PC-9 (cell line): ENCODE results near the gene RPTOR. TPM values are rescaled to one million over a fixed set of nuclear protein-coding genes. Genes with fewer than 3 reads are reported as not detected.

Experiments
- BruUV-seq: library from RNA; stranded (reverse); fragments of 400-500 nt; replicated peaks from 2 replicates; lab custom pipeline; 2021; lab: Mats Ljungman, UMichigan
- CTCF ChIA-PET: fragments of 300-600 bp; sonication (Branson Sonifier 250); formaldehyde crosslinking; loops from one replicate; lab custom pipeline; 2022; ENCODE audit warnings: antibody characterized with exemption; lab: Charles Lee
- POLR2A ChIA-PET: fragments of 300-600 bp; sonication (Branson Sonifier 250); formaldehyde crosslinking; loops from one replicate; lab custom pipeline; 2022; ENCODE audit warnings: antibody characterized with exemption; ENCODE audit not compliant: unreplicated experiment; lab: Charles Lee
- DNase-seq, 2 experiments: peaks; one replicate each; pipeline versions ENCODE4 v3.0.0 to v3.0.0-alpha.2; 2015 to 2022; ENCODE audit warnings: mixed read lengths in 1 of 2
- H2AFZ ChIP-seq: fragments of 200-600 bp; sonication (generic); 2 replicates; pipeline ENCODE4 v1.8.1; 2017; ENCODE audit warnings: antibody characterized with exemption
- H3F3A ChIP-seq: fragments of 200-600 bp; sonication (generic); 2 replicates; pipeline ENCODE4 v1.8.1; 2017; ENCODE audit warnings: antibody characterized with exemption, mild to moderate bottlenecking, low read depth; ENCODE audit not compliant: insufficient read depth
- H3K27ac ChIP-seq: fragments of 200-600 bp; sonication (generic); 2 replicates; pipeline ENCODE4 v1.6.1; 2016; ENCODE audit warnings: mixed run types
- H3K27me3 ChIP-seq: fragments of 200-600 bp; sonication (generic); 2 replicates; pipeline ENCODE4 v1.6.1; 2016; ENCODE audit warnings: low read depth, mixed run types; ENCODE audit not compliant: insufficient read depth
- H3K36me3 ChIP-seq: fragments of 200-600 bp; sonication (generic); 2 replicates; pipeline ENCODE4 v1.6.1; 2016; ENCODE audit warnings: low read depth, mixed run types
- H3K4me1 ChIP-seq: fragments of 200-600 bp; sonication (generic); replicated peaks from 2 replicates; pipeline ENCODE4 v1.6.1; 2016; ENCODE audit warnings: mixed run types; ENCODE audit not compliant: insufficient read depth
- H3K4me2 ChIP-seq: fragments of 200-600 bp; sonication (generic); 2 replicates; pipeline ENCODE4 v1.6.1; 2017; ENCODE audit warnings: mixed run types
- H3K4me3 ChIP-seq: fragments of 200-600 bp; sonication (generic); 2 replicates; pipeline ENCODE4 v1.6.1; 2016; ENCODE audit warnings: mixed run types
- H3K79me2 ChIP-seq: fragments of 200-600 bp; sonication (generic); 2 replicates; pipeline ENCODE4 v1.6.1; 2017; ENCODE audit warnings: low read depth, mixed run types
- H3K9me2 ChIP-seq: fragments of 200-600 bp; sonication (generic); 2 replicates; pipeline ENCODE4 v1.8.1; 2017; ENCODE audit warnings: mild to moderate bottlenecking; ENCODE audit not compliant: insufficient read depth
- H3K9me3 ChIP-seq: fragments of 200-600 bp; sonication (generic); 2 replicates; pipeline ENCODE4 v1.8.1; 2016; ENCODE audit warnings: low read depth; ENCODE audit not compliant: insufficient read depth
- H4K20me1 ChIP-seq: fragments of 200-600 bp; sonication (generic); 2 replicates; pipeline ENCODE4 v1.8.1; 2017; ENCODE audit not compliant: insufficient read depth
- EZH2 ChIP-seq: fragments of 200-600 bp; sonication (generic); IDR thresholded peaks from 2 replicates; pipeline ENCODE4 v1.8.0; 2017; ENCODE audit warnings: antibody characterized with exemption, low read depth
- intact Hi-C: fragments of 100-400 bp; cut with micrococcal nuclease; formaldehyde crosslinking; loops from one replicate; pipeline ENCODE4 v1.10.0; 2022; ENCODE audit not compliant: unreplicated experiment
- total RNA-seq: library from RNA; stranded (reverse); gene quantifications from 2 replicates; pipeline ENCODE4 v1.2.3, GENCODE V29; 2021
- TF ChIP-seq, protein P1 (sequence below): fragments of 200-600 bp; sonication (generic); conservative IDR thresholded peaks from 2 replicates; pipeline ENCODE4 v1.6.1; 2017; ENCODE audit warnings: mixed run types, antibody characterized with exemption, mild to moderate bottlenecking, moderate library complexity

The RPTOR gene
- total RNA-seq, 1 experiment from 2014 or later = 50.8 TPM

- Histone ChIP-seq H3K9me2 (no peaks in the 10 kb centered on the region), H3K36me3 (no peaks in the 10 kb centered on the region), H2AFZ (no peak overlapping the region), H3K4me1 (no peaks in the 10 kb centered on the region), H3K27me3 (no peaks in the 10 kb centered on the region), H3K4me3 (no peak overlapping the region), H3K4me2 (no peak overlapping the region), H3K27ac (no peak overlapping the region), H4K20me1 (no peaks in the 10 kb centered on the region), H3K79me2 (peaks cover 3% of the 10 kb centered on the region; the same call in 1 of the 2 replicates), H3F3A (no peaks in the 10 kb centered on the region), H3K9me3 (no peaks in the 10 kb centered on the region)
- POLR2A ChIA-PET = no interaction called here
- TF ChIP-seq, protein P1, sequence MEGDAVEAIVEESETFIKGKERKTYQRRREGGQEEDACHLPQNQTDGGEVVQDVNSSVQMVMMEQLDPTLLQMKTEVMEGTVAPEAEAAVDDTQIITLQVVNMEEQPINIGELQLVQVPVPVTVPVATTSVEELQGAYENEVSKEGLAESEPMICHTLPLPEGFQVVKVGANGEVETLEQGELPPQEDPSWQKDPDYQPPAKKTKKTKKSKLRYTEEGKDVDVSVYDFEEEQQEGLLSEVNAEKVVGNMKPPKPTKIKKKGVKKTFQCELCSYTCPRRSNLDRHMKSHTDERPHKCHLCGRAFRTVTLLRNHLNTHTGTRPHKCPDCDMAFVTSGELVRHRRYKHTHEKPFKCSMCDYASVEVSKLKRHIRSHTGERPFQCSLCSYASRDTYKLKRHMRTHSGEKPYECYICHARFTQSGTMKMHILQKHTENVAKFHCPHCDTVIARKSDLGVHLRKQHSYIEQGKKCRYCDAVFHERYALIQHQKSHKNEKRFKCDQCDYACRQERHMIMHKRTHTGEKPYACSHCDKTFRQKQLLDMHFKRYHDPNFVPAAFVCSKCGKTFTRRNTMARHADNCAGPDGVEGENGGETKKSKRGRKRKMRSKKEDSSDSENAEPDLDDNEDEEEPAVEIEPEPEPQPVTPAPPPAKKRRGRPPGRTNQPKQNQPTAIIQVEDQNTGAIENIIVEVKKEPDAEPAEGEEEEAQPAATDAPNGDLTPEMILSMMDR = no peak
- no peak for TF ChIP-seq EZH2
- no peak for DNase-seq
- intact Hi-C loops = no loop called here
- no TSS peak for BruUV-seq
- CTCF ChIA-PET = no interaction called here
Measured at GRCh38 chr17:80712089-80712488, 167.5 kb downstream of the RPTOR start.

GRCh38 chr17:80712606-80713005 is 168.0 kb downstream of the RPTOR start:
- H2AFZ ChIP-seq = no peak overlapping the region
- no peak overlapping the region for H3K4me2 ChIP-seq
- no peak overlapping the region for H3K27ac ChIP-seq
- no TSS peak for BruUV-seq
- ChIA-PET CTCF (no interaction called here), POLR2A (no interaction called here)
- intact Hi-C loops = no loop called here
- H3K27me3 ChIP-seq = no peaks in the 10 kb centered on the region
- H3K36me3 ChIP-seq = no peaks in the 10 kb centered on the region
- DNase-seq = no peak
- H3F3A ChIP-seq = no peaks in the 10 kb centered on the region
- H3K9me3 ChIP-seq = no peaks in the 10 kb centered on the region
- no peak for TF ChIP-seq EZH2
- TF ChIP-seq, protein P1 = no peak
- H3K9me2 ChIP-seq = no peaks in the 10 kb centered on the region
- no peak overlapping the region for H3K4me3 ChIP-seq
- no peaks in the 10 kb centered on the region for H3K4me1 ChIP-seq
- no peaks in the 10 kb centered on the region for H4K20me1 ChIP-seq
- peaks cover 6% of the 10 kb centered on the region; the same call in 1 of the 2 replicates for H3K79me2 ChIP-seq

DNA sequence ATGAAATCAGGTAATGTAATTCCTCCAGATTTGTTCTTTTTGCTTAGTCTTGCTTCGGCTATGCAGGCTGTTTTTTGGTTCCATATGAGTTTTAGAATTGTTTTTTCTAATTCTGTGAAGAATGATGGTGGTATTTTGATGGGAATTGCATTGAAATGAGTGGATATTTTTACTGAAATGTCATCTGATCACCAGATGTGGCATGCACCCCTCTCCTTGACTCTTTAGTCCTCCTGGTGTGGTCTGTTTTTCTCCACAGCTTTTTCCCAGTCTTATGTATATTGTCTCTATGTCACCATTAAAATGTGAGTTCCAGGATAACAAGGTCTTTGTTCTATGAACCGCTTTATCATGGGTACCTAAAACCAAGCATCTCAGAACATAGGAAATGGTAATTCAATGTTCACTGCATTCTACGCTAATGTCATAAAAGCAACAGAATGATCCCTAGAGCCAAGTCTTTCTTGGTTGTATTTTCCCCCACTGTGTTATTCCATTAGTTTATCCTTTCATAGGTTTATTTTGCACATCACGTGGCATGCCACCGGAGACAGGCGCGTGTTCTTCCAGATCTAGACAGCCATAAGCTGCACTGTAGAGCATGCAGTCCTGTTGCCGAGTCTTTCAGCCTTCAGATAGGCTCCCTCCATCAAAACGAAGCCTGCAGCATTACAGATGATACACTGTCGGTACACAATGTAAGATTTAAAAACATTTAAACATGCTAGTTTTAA is 172.5 kb downstream of the RPTOR start:
- POLR2A ChIA-PET = no interaction called here

More for the DNA sequence above, 172.5 kb downstream of the RPTOR start:
- Histone ChIP-seq H3K4me1 (peaks cover 16% of the 10 kb centered on the region), H3F3A (peaks cover 18% of the 10 kb centered on the region; the same call in 1 of the 2 replicates), H3K79me2 (peaks cover 12% of the 10 kb centered on the region), H3K27ac (no peak overlapping the region), H4K20me1 (no peaks in the 10 kb centered on the region), H3K4me3 (no peak overlapping the region), H2AFZ (no peak overlapping the region), H3K9me3 (no peaks in the 10 kb centered on the region), H3K36me3 (no peaks in the 10 kb centered on the region), H3K4me2 (no peak overlapping the region), H3K27me3 (no peaks in the 10 kb centered on the region), H3K9me2 (no peaks in the 10 kb centered on the region)
- BruUV-seq = no TSS peak
- CTCF ChIA-PET = no interaction called here
- DNase-seq = no peak
- TF ChIP-seq EZH2 = no peak
- TF ChIP-seq, protein P1 = no peak
- intact Hi-C loops = no loop called here
